Retinal pigment epithelial cell (primary cell): ENCODE measurements around the gene SEC61A1.

Source experiments
- DNase-seq: peaks from one replicate; pipeline ENCODE4 v3.0.0-alpha.2; 2010; ENCODE audit warnings: low read depth
- H3K4me3 ChIP-seq: 2 replicates; pipeline ENCODE4 v1.5.1; 2011; ENCODE audit warnings: mild to moderate bottlenecking, low read length, control low read depth, moderate library complexity
- TF ChIP-seq, protein P1 (sequence below): conservative IDR thresholded peaks from 2 replicates; pipeline ENCODE4 v1.5.1; 2011; ENCODE audit warnings: low read depth, low read length, control low read depth, inconsistent platforms

Gene SEC61A1

DNA sequence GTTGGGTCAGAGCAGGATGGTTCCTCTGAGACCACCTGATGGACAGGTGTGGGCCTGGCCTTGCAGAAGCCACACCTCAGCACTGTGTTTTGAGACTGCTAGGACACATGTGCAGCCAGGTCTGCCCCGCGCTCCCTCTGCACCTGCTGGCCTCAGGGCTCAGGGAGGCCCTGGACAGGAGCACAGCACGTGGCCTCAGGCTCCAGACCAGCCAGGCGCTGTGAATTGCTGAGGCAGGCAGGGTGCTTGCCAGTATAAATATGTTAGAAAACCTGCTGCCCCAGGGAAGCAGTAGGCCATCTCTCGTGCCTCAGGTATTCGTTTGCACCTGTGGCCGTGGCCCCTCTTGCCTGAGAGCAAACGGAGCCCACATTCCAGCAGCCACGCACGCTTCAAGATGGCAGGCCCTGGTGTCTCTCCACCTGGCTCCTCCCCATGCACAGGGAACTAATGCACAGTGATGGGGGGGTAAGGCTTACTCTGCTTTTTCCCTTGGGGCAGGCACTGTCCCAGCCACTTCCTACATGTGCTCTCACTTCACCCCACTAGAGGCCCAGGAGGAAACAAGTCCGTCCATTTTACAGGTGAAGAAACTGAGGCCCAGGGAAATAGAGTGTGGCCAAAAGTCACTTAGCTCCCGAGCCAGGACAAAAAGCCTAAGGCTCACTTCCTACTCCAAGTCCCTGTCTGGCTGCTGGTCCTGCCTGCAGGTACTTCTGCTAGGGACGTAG, 20.4 kb downstream of the SEC61A1 start:
- H3K4me3 ChIP-seq: no peak overlapping the region
- no peak for DNase-seq
- TF ChIP-seq, protein P1, sequence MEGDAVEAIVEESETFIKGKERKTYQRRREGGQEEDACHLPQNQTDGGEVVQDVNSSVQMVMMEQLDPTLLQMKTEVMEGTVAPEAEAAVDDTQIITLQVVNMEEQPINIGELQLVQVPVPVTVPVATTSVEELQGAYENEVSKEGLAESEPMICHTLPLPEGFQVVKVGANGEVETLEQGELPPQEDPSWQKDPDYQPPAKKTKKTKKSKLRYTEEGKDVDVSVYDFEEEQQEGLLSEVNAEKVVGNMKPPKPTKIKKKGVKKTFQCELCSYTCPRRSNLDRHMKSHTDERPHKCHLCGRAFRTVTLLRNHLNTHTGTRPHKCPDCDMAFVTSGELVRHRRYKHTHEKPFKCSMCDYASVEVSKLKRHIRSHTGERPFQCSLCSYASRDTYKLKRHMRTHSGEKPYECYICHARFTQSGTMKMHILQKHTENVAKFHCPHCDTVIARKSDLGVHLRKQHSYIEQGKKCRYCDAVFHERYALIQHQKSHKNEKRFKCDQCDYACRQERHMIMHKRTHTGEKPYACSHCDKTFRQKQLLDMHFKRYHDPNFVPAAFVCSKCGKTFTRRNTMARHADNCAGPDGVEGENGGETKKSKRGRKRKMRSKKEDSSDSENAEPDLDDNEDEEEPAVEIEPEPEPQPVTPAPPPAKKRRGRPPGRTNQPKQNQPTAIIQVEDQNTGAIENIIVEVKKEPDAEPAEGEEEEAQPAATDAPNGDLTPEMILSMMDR: no peak

DNA sequence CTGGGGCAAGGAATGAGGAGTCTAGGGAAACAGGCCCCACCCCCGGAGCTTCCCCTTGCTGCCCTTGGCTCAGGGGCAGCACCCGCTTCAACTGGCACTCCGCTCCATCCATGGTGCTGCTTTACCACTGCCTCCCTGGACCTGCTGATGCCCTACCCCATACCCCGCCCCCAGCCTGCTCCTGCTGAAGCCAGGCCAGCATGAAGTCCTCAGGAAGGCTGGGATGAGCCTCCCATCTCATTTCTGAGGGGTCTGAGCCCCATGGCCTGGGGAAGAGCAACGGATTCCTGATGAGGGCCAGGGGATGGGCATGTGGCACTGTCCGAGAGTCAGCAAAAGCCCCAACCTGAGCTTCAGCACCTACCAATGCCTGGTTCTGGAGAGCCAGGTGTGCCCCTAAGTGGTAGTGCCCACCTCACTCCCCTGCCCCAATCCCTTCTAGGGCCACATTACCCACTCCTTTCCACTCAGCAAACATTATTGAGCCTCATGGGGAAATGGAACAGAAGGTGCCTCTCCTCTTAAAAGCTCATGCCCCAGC, 21.0 kb downstream of the SEC61A1 start:
- DNase-seq: no peak
- TF ChIP-seq, protein P1: no peak

DNA sequence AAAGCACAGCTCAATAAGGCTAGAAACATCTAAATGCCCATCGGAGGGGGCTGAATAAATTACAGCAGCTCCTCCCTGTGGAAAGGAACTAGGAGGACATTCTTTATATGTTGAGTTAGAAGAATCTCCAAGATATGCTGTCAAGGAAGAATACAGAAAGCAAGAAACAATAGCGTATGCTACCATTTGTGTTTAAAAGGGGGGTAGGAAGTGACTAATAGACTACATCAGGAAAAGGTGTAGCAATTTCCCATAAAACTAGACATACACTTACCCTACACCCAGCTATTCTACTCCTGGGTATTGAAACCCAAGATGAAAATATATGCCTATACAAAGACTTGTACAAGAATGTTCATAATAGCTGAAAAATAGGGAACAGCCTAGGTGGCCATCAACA, 21.6 kb downstream of the SEC61A1 start:
- no peak overlapping the region for H3K4me3 ChIP-seq
- TF ChIP-seq, protein P1: no peak
- no peak for DNase-seq

More for the DNA sequence above, 21.0 kb downstream of the SEC61A1 start:
- no peak overlapping the region for H3K4me3 ChIP-seq

DNA sequence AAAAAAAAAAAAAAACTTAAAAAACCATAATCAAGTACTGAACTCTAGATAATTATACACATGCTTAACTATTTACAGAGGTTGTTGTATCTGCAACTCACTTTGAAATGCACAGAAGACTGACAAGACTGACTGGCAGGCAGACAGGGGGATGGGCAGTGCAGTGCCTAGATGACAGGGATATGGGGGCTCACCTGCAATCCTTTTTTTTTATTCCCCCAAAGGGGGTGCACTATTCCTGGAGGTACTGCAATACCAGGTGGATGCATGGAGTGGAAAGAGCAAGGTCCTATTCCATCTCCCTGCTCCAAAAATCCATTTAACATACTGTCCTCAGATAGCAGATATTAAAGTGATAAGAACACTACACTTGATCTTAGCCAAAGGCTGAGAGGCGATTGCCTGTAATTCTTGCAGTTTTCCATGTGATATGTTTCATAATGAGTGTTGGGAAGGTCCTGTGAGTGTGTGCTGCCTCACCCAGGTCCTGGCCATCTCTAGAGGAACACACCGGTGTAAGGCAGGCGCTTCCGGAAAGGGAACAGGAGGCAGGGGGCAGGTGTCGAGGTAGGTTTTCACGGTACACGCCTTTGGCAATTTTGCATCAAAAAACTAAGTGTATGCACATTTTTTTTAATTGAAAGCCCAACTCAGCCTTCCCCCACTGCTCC, 22.7 kb downstream of the SEC61A1 start:
- TF ChIP-seq, protein P1: no peak
- H3K4me3 ChIP-seq: peak overlapping the region; percentile 38
- no peak for DNase-seq

DNA sequence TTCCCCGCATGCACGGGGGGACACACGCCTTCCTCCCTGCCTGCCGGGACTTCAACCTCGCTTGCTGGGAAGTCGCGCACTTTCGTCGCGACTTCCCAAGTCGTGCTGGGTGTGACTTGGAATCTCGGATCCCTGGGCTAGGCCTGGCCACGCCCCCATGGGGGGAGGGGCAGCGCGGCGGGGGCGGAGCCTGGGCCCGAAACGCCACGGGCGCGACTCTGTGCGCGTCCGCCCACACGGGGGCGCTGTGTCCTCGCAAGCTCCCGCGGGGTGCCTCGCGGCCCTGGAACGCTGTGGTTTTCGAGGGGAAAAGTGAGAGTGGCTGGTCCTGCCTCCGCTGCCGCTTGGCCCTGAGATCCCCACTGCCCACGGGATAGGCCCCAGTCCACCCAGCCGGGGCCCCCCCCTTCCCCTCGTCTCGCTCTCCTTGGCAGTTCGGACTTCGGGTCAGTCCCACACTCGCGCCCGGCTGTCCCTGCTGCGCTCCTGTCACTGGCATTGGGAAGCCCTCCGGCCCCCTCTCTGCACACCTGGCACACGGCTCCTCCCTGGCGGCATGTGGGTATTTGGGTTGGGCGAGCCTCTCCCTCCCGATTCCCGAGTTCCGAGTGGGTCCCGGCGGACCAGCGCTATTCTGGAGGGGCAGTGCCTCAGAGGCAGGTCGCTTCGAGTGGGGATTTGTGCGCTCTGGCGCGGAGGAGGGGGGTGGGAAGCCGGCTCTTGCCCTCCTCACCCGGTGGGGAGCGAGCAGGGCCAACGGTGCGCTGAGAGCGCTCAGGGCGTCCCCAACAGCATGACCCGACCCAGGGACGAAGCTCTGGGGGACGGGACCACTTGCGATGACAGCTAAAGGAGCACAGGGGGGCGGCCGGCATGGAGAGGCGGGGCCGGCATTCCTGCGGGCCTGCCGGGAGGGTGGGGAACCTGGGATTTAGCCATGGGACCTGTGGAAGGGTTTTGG, 23.6 kb downstream of the SEC61A1 start:
- TF ChIP-seq, protein P1: peak; percentile 80
- H3K4me3 ChIP-seq: peak overlapping the region; percentile 41
- DNase-seq: peak; percentile 31

DNA sequence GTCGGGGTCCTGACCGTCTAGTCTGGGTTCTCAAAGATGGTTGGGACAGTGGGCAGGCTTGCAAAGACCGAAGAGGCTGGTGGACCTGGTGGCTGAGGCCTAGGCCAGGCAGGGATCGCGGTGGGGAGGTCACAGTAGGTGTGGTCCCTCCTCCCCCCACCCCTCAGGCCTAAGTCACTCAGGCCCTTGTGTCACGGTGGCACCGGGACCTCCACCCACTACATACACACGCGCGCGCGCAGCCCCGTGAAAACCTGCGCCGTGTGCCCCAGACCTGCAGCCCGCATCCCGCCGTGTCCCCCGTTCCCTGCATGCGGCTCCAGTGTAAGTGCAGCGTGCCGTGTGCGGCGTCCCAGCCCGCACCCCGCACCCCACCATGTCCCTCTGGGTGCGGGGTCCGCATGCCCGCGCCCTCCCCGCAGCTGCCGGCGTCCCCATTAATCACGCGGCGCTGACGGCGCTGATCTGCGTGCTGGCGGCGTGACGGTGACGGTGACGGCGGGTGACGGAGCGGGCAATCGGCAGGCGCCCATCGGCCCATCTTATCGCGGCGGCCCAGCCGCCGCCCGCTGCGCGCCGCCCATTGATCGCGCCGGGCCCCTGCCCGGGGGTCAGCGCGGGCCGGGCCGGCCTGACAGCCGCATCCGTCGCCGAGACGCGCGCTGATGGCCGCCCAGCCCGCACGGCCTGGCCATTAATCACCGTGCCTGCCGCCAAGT, 24.4 kb downstream of the SEC61A1 start:
- H3K4me3 ChIP-seq: peak overlapping the region; percentile 41
- no peak for DNase-seq
- TF ChIP-seq, protein P1: no peak
